ENCODE measurements around the gene RAD51B.

Gene RAD51B

GRCh38 chr14:68000511-68000910, 180.9 kb downstream of the RAD51B start (continued):
- TF ChIP-seq ZBTB49 (tag by site-specific recombination; IDR thresholded peaks at IDR 0.05; ENCODE audit: low read depth) (no peak), ZNF660 (tag by site-specific recombination; IDR thresholded peaks at IDR 0.05) (no peak), MZF1 (tag by site-specific recombination; IDR thresholded peaks at IDR 0.05; ENCODE audit: borderline replicate concordance) (no peak)

DNA sequence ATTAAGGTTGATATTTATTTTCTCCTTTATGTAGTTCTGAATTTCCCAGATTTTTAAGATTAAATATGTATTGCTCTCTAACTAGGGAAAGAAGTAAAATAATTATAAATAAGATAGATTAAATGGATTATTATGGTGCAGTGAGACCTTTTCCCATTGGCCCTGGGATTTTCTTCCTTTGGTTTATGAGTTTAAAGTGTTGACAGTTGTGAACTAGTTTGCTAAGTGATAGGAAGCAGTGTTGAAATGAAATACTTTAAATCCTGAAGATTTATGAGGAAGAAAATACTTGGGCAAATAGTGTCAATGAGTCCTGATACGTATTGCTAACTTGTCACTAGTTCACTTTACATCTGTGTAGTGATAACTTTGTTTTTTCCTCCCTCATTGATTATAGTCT, 188.9 kb downstream of the RAD51B start:
- peaks cover 31% of the 10 kb centered on the region for H3K4me1 ChIP-seq (ENCODE audit: control insufficient read depth, insufficient read depth, low read length)
- H3K36me3 ChIP-seq (ENCODE audit: control insufficient read depth in 2 of 2, insufficient read depth in 1 of 2, low read length in 2 of 2) = no peaks in the 10 kb centered on the region
- POLR2A ChIA-PET = no interaction called here
- no peak overlapping the region for H3K4me3 ChIP-seq (ENCODE audit: low read depth, low read length)
- H3K9me3 ChIP-seq (ENCODE audit: control insufficient read depth, insufficient read depth, low read depth, low read length) = no peaks in the 10 kb centered on the region
- CTCF ChIA-PET = no interaction called here
- no peak overlapping the region for H3K27ac ChIP-seq (ENCODE audit: extremely low read depth, low read depth, low read length)
- TF ChIP-seq ZNF140 (tag by site-specific recombination; IDR thresholded peaks at IDR 0.05) (no peak), KLF10 (tag by site-specific recombination; IDR thresholded peaks at IDR 0.05) (peak; percentile 16; the same call in 1 of the 2 replicates), EGR2 (tag by site-specific recombination; IDR thresholded peaks at IDR 0.05; ENCODE audit: low read depth) (no peak), ZNF350 (tag by site-specific recombination; IDR thresholded peaks at IDR 0.05) (no peak), FEZF1 (tag by site-specific recombination; IDR thresholded peaks at IDR 0.05) (peak; percentile 76), ZNF433 (tag by site-specific recombination; IDR thresholded peaks at IDR 0.05; ENCODE audit: low read depth) (no peak), ZNF157 (tag by site-specific recombination; IDR thresholded peaks at IDR 0.05) (no peak), KLF8 (tag by site-specific recombination; IDR thresholded peaks at IDR 0.05) (no peak), ZNF354C (tag by site-specific recombination; IDR thresholded peaks at IDR 0.05; ENCODE audit: borderline replicate concordance, low read depth) (no peak), ZNF776 (tag by site-specific recombination; IDR thresholded peaks at IDR 0.05; ENCODE audit: borderline replicate concordance) (no peak), YY1 (tag by site-specific recombination; IDR thresholded peaks at IDR 0.05) (no peak), ZNF239 (tag by site-specific recombination; IDR thresholded peaks at IDR 0.05) (no peak), ZFP41 (tag by site-specific recombination; IDR thresholded peaks at IDR 0.05; ENCODE audit: borderline replicate concordance) (no peak), GLI4 (tag by site-specific recombination; IDR thresholded peaks at IDR 0.05) (no peak), ZNF830 (tag by site-specific recombination; IDR thresholded peaks at IDR 0.05; ENCODE audit: low read depth) (no peak), ZNF501 (tag by site-specific recombination; IDR thresholded peaks at IDR 0.05) (no peak), PRDM6 (tag by site-specific recombination; IDR thresholded peaks at IDR 0.05) (peak; percentile 81), ZNF555 (tag by site-specific recombination; conservative IDR thresholded peaks at IDR 0.05) (no peak), TCF7L2 (IDR thresholded peaks at IDR 0.05; ENCODE audit: borderline replicate concordance, low read depth, low read length) (peak; percentile 28; the same call in 1 of the 2 replicates), IKZF3 (tag by site-specific recombination; IDR thresholded peaks at IDR 0.05) (peak; percentile 65; the same call in 1 of the 2 replicates), GLI2 (tag by site-specific recombination; IDR thresholded peaks at IDR 0.05; ENCODE audit: borderline replicate concordance, low read depth) (0 out of 2 replicates have a peak, but pooled peaks have one; percentile 60), ZNF311 (tag by site-specific recombination; IDR thresholded peaks at IDR 0.05; ENCODE audit: borderline replicate concordance) (no peak), OSR2 (tag by site-specific recombination; IDR thresholded peaks at IDR 0.05) (peak; percentile 63; the same call in 1 of the 2 replicates), ZNF843 (tag by site-specific recombination; IDR thresholded peaks at IDR 0.05) (peak; percentile 85), ZNF366 (tag by site-specific recombination; conservative IDR thresholded peaks at IDR 0.05) (peak; percentile 63)
- TF ChIP-seq, protein P1, sequence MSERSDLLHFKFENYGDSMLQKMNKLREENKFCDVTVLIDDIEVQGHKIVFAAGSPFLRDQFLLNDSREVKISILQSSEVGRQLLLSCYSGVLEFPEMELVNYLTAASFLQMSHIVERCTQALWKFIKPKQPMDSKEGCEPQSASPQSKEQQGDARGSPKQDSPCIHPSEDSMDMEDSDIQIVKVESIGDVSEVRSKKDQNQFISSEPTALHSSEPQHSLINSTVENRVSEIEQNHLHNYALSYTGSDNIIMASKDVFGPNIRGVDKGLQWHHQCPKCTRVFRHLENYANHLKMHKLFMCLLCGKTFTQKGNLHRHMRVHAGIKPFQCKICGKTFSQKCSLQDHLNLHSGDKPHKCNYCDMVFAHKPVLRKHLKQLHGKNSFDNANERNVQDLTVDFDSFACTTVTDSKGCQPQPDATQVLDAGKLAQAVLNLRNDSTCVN (tag by site-specific recombination; optimal IDR thresholded peaks at IDR 0.05) = no peak
- TF ChIP-seq, protein P2, sequence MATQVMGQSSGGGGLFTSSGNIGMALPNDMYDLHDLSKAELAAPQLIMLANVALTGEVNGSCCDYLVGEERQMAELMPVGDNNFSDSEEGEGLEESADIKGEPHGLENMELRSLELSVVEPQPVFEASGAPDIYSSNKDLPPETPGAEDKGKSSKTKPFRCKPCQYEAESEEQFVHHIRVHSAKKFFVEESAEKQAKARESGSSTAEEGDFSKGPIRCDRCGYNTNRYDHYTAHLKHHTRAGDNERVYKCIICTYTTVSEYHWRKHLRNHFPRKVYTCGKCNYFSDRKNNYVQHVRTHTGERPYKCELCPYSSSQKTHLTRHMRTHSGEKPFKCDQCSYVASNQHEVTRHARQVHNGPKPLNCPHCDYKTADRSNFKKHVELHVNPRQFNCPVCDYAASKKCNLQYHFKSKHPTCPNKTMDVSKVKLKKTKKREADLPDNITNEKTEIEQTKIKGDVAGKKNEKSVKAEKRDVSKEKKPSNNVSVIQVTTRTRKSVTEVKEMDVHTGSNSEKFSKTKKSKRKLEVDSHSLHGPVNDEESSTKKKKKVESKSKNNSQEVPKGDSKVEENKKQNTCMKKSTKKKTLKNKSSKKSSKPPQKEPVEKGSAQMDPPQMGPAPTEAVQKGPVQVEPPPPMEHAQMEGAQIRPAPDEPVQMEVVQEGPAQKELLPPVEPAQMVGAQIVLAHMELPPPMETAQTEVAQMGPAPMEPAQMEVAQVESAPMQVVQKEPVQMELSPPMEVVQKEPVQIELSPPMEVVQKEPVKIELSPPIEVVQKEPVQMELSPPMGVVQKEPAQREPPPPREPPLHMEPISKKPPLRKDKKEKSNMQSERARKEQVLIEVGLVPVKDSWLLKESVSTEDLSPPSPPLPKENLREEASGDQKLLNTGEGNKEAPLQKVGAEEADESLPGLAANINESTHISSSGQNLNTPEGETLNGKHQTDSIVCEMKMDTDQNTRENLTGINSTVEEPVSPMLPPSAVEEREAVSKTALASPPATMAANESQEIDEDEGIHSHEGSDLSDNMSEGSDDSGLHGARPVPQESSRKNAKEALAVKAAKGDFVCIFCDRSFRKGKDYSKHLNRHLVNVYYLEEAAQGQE (tag by site-specific recombination; IDR thresholded peaks at IDR 0.05) = no peak

Measured in HEK293 (cell line).